Pancreas (tissue), 10 donors: ENCODE measurements around the gene LAMP2. TPM values are rescaled to one million over a fixed set of nuclear protein-coding genes. Genes with fewer than 3 reads are reported as not detected.

Experiments used
- ATAC-seq, 4 donors: fragments of 200-7000 bp; cut with Tn5 transposase; one replicate each; pipeline versions ENCODE4 v1.8.0 to v1.9.1; 2020; ENCODE audit warnings: mild to moderate bottlenecking in 4 of 4, moderate library complexity in 4 of 4
- DNase-seq, 6 donors: peaks; one replicate each; pipeline ENCODE4 v3.0.0-alpha.2; 2020
- FAIRE-seq: peaks from 2 replicates; lab custom pipeline; 2012; peaks lifted over from hg19 to GRCh38; lab: Jason Lieb, UNC
- H3K27ac ChIP-seq, 4 donors: fragments of 200-600 bp; sonication (generic); 1 replicate in 3 of 4; 2 replicates in 1 of 4; pipeline versions ENCODE4 v1.5.0 to v1.8.0; 2020
- H3K27me3 ChIP-seq, 4 donors: fragments of 200-600 bp; one replicate each; pipeline ENCODE4 v1.8.0; 2021
- H3K36me3 ChIP-seq, 3 donors: fragments of 200-600 bp; sonication (generic) in 1 of 3; one replicate each; pipeline versions ENCODE4 v1.5.0 to v1.8.0; 2020 to 2021
- H3K4me1 ChIP-seq, 3 donors: fragments of 200-600 bp; one replicate each; pipeline ENCODE4 v1.8.0; 2021
- H3K4me3 ChIP-seq, 4 donors: fragments of 200-600 bp; sonication (generic) in 2 of 4; one replicate each; pipeline versions ENCODE4 v1.5.0 to v1.8.0; 2020 to 2021
- H3K9me3 ChIP-seq, 4 donors: fragments of 200-600 bp; one replicate each; pipeline ENCODE4 v1.8.0; 2021
- CTCF ChIP-seq, 4 donors: fragments of 200-600 bp; sonication (generic) in 3 of 4; IDR thresholded peaks; one replicate each; pipeline versions ENCODE4 v1.5.0 to v1.8.0; 2021; ENCODE audit warnings: antibody characterized with exemption in 4 of 4
- WGBS, 2 donors: extraction: QIAGEN DNeasy Blood & Tissue Kit; methylation state at CpG; one replicate each; pipeline ENCODE4 v1.1.7; 2013; 5-methylcytosine and 5-hydroxymethylcytosine counted together
- intact Hi-C, 3 donors: fragments of 100-400 bp; cut with DNase I; formaldehyde crosslinking; loops; one replicate each; pipeline versions ENCODE4 v1.11.1 to v1.14.2; 2022
- polyA plus RNA-seq, 2 donors: library from polyadenylated mRNA; stranded (reverse); fragments of 200-250 nt; gene quantifications; one replicate each; pipeline ENCODE4 v1.2.3, GENCODE V29; 2013
- total RNA-seq, 6 donors: library from RNA; stranded (reverse); fragmentation: NEBNext Ultra II Directional in 4 of 6; extraction: Animal tissue kit (Norgen Biotek cat#: 25700) in 4 of 6; gene quantifications; one replicate each; pipeline versions ENCODE4 v1.2.1 to v1.2.4, GENCODE V29; 2021 to 2023
- donor health status: healthy with polysubstance abuse.
- donor health status: DM: no; HTN: no; CAD: no; lungs with moderate emphysema.
- donor health status: DM: no; HTN: no; CAD: no.
- donor health status: control.
- donor health status: control.
- donor health status: Bipolar disorder and iron deficiency.
- donor health status: DM: yes; HTN: yes; CAD: no.
- donor health status: DM: no; HTN: no; CAD: no.
- donor health status: DM: no; HTN: no; CAD: no.
- donor health status: DM: yes; HTN: yes; CAD: no.

LAMP2 gene
- total and polyA plus RNA-seq, 8 donors = 14.1 to 96.3 (median 41.1) TPM

- Histone ChIP-seq H3K4me3 (no peak overlapping the region), H3K27ac (no peak overlapping the region), H3K9me3 (no peaks in the 10 kb centered on the region), H3K4me1 (no peaks in the 10 kb centered on the region), H3K36me3 (no peaks in the 10 kb centered on the region), H3K27me3 (peaks cover 0 to 3% (median 2%) of the 10 kb centered on the region in 4 donors)
- 86 to 87% methylated on average over 5 of the region's 5 CpGs for WGBS, 2 donors
- no peak for TF ChIP-seq CTCF (IDR thresholded peaks at IDR 0.05)
- FAIRE-seq = no peak
- intact Hi-C loops = no loop called here
- no peak for DNase-seq
- ATAC-seq = no peak
These were observed 90.5 kb downstream of the LAMP2 start for GRCh38 chrX:120378570-120378969.

Other genes with a start within 250 kb of the LAMP2 start
- 10 to 100 TPM in 1 of 6 donors, 1 to 10 TPM in 5; 5.1 to 12.0 (median 6.9) TPM for gene ZBTB33, start 218.5 kb downstream of the LAMP2 start, total RNA-seq
- gene ZBTB33, start 218.5 kb downstream of the LAMP2 start, polyA plus RNA-seq = 1 to 10 TPM; 1.7 to 4.6 TPM
- gene TMEM255A, start 157.8 kb downstream of the LAMP2 start, total RNA-seq = 1 to 10 TPM in 1 of 6 donors, under 1 TPM in 5; 0.05 to 1.2 (median 0.32) TPM
- gene TMEM255A, start 157.8 kb downstream of the LAMP2 start, polyA plus RNA-seq = 1 to 10 TPM in 1 of 2 donors, under 1 TPM in 1; 0.23 to 1.0 TPM
- gene ATP1B4, start 107.2 kb downstream of the LAMP2 start, total RNA-seq = not detected
- not detected for gene ATP1B4, start 107.2 kb downstream of the LAMP2 start, polyA plus RNA-seq
- gene CUL4B, start 91.7 kb upstream of the LAMP2 start, total RNA-seq = 10 to 100 TPM; 14.8 to 24.6 (median 19.5) TPM
- gene CUL4B, start 91.7 kb upstream of the LAMP2 start, polyA plus RNA-seq = 10 to 100 TPM in 1 of 2 donors, 1 to 10 TPM in 1; 9.6 to 18.2 TPM
- 10 to 100 TPM; 12.1 to 21.9 (median 18.1) TPM for gene MCTS1, start 134.8 kb upstream of the LAMP2 start, total RNA-seq
- gene MCTS1, start 134.8 kb upstream of the LAMP2 start, polyA plus RNA-seq = 10 to 100 TPM; 23.5 to 30.4 TPM
- 10 to 100 TPM in 3 of 6 donors, 1 to 10 TPM in 3; 6.2 to 12.4 (median 9.8) TPM for gene C1GALT1C1, start 160.8 kb upstream of the LAMP2 start, total RNA-seq
- gene C1GALT1C1, start 160.8 kb upstream of the LAMP2 start, polyA plus RNA-seq = 10 to 100 TPM in 1 of 2 donors, 1 to 10 TPM in 1; 5.9 to 19.1 TPM